ES-I3 (cell line): ENCODE data around the gene STPG2.

ENCODE experiments used
- H3K36me3 ChIP-seq: 2 replicates; pipeline ENCODE4 v1.6.1; 2013; ENCODE audit warnings: mild to moderate bottlenecking, low read length, control low read depth, moderate library complexity; ENCODE audit not compliant: insufficient read depth
- H3K4me1 ChIP-seq: 2 replicates; pipeline ENCODE4 v1.6.1; 2013; ENCODE audit warnings: mild to moderate bottlenecking, control low read depth, low read length; ENCODE audit not compliant: insufficient read depth
- H3K9ac ChIP-seq: 2 replicates; pipeline ENCODE4 v1.6.1; 2013; ENCODE audit warnings: low read depth, mild to moderate bottlenecking, low read length, moderate library complexity
- H3K9me3 ChIP-seq: 2 replicates; pipeline ENCODE4 v1.6.1; 2013; ENCODE audit warnings: mild to moderate bottlenecking, low read length, moderate library complexity; ENCODE audit not compliant: control insufficient read depth, insufficient read depth

STPG2 gene

GRCh38 chr4:97868097-97868496, 275.2 kb downstream of the STPG2 start:
- Histone ChIP-seq H3K36me3 (no peaks in the 10 kb centered on the region), H3K9me3 (no peaks in the 10 kb centered on the region), H3K4me1 (no peaks in the 10 kb centered on the region), H3K9ac (no peak overlapping the region)

GRCh38 chr4:97867557-97868091, 275.7 kb downstream of the STPG2 start:
- Histone ChIP-seq H3K9me3 (no peaks in the 10 kb centered on the region), H3K9ac (no peak overlapping the region), H3K36me3 (no peaks in the 10 kb centered on the region), H3K4me1 (no peaks in the 10 kb centered on the region)

DNA sequence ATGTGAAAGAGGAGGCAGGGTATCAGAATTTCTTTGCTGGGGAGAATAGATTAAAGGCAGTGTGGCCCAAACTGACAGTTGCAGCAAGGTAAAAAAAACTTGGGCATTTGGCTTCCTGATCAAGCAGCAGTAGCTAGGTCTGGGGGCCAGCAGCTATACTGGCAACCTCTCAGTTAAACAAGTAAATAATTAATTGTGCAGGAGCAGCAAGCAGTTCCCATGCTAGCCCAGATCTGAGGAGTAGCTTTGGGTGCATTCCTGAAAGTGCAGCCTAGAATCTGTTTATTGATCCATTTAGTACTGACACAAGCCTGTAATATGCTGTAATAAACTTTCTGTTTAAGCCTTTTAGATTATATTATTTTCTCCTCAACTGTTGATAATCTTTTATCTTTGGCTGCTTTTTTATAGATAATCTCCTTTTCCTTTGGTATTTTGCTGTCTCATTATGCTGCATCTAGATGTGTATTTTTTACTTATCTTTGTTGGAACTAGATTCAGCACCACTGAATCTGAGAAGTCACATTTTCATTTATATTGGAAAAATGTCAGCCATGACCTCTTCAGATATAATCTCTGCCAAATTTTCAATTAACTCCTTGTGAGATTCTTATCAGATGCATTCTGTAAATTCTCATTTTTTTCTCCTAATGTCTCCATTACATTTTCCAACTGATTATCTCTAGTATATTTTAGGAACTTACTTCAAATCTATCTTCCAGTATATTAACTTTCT, 276.3 kb downstream of the STPG2 start:
- H3K4me1 ChIP-seq = no peaks in the 10 kb centered on the region
- no peak overlapping the region for H3K9ac ChIP-seq

DNA sequence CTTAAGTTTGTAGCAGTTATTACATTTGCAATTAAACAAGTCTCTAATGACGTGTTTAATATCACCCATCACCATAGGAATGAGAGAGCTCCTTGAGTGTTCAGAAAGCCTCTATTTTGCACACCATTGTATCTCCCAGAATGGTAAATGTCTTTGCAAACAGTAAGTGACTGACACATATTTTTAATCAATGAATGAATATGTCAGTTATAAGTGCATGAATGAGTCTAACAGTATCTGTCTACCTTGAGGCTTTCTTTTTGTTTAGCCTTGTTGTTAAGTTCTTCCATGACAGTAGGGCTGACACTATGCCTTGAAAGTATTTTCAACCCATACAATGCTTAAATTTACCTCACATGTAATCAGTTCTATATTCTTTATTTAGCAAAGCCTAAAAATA, 292.2 kb downstream of the STPG2 start:
- H3K9me3 ChIP-seq = no peaks in the 10 kb centered on the region
- H3K4me1 ChIP-seq = no peaks in the 10 kb centered on the region
- no peak overlapping the region for H3K9ac ChIP-seq
- no peaks in the 10 kb centered on the region for H3K36me3 ChIP-seq

More for the DNA sequence above, 276.3 kb downstream of the STPG2 start:
- H3K36me3 ChIP-seq = no peaks in the 10 kb centered on the region
- H3K9me3 ChIP-seq = no peaks in the 10 kb centered on the region

DNA sequence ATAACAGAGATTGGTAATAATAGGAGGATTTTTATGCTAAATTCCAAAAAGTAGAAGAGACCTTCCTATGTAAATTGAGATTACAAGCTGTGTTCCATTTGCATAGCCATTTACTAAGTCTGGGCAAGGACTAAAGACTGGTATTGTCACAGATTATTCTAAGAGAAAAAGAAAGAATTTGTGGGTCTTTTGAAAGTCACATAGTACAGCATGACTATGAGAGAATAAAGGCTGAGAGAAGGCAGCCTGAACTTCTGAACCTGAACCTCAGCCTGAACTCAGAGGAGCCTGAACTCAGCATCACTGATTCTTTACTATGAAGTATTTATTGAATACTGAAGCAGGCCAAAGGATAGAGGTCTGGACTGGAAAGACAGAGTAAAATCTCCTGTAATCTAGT, 297.5 kb downstream of the STPG2 start:
- Histone ChIP-seq H3K4me1 (no peaks in the 10 kb centered on the region), H3K9ac (no peak overlapping the region), H3K9me3 (no peaks in the 10 kb centered on the region), H3K36me3 (no peaks in the 10 kb centered on the region)

DNA sequence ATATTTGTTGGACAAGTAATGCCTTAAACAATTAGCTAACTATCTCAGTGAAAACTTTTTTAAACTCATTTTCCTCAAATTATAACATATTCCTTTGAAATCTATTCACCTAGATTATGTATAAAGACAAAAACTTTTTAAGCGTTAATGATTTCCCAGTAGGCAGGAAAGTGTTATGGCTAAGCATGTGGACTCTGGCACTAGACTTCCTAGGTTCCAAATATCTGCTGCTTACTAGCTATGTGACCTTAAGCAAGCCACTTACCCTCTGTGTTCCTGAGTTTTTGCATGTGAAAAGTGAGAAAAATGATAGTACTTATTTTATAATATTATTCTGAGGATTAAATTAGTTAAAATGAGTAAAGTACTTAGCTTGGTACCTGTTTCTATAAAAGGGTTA, 301.8 kb downstream of the STPG2 start:
- Histone ChIP-seq H3K9me3 (no peaks in the 10 kb centered on the region), H3K36me3 (no peaks in the 10 kb centered on the region), H3K4me1 (no peaks in the 10 kb centered on the region), H3K9ac (no peak overlapping the region)

GRCh38 chr4:97836662-97837061, 306.6 kb downstream of the STPG2 start:
- H3K4me1 ChIP-seq = no peaks in the 10 kb centered on the region
- no peaks in the 10 kb centered on the region for H3K36me3 ChIP-seq

DNA sequence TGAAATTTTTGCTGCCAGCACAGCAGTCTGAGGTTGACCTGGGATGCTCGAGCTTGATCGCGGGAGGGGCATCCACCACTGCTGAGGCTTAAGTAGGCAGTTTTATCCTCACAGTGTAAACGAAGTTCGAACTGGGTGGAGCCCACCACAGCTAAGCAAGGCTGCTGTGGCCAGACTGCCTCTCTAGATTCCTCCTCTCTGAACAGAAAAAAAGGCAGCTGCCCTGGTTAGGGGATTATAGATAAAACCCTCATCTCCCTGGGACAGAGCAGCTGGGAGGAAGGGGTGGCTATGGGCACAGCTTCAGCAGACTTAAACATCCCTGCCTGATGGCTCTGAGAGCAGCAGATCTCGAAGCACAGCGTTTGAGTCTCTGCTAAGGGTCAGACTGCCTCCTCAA, 314.6 kb downstream of the STPG2 start:
- Histone ChIP-seq H3K9ac (no peak overlapping the region), H3K36me3 (no peaks in the 10 kb centered on the region), H3K4me1 (no peaks in the 10 kb centered on the region), H3K9me3 (no peaks in the 10 kb centered on the region)

More at GRCh38 chr4:97836662-97837061, 306.6 kb downstream of the STPG2 start:
- no peaks in the 10 kb centered on the region for H3K9me3 ChIP-seq
- H3K9ac ChIP-seq = no peak overlapping the region

DNA sequence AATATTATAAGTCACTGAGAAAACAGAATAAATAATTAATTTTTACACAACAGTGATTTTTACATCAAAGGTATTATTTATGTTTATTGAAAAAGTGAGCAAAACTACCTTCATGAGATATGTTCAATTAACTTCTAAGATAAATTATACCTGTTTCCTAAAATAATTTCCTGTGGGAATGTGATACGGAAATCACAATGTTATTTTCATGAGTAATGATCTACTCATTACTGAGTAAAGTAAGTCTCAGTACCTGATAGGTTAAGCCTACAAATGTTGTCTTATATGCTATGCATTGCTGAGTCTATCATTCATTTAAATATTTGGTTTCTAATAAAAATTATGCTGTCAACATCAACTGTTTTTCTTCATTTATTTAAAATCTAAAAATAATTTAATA, 324.0 kb downstream of the STPG2 start:
- Histone ChIP-seq H3K9me3 (peaks cover 3% of the 10 kb centered on the region), H3K9ac (no peak overlapping the region), H3K36me3 (no peaks in the 10 kb centered on the region), H3K4me1 (no peaks in the 10 kb centered on the region)

GRCh38 chr4:97812768-97813167, 330.5 kb downstream of the STPG2 start:
- no peaks in the 10 kb centered on the region for H3K36me3 ChIP-seq

DNA sequence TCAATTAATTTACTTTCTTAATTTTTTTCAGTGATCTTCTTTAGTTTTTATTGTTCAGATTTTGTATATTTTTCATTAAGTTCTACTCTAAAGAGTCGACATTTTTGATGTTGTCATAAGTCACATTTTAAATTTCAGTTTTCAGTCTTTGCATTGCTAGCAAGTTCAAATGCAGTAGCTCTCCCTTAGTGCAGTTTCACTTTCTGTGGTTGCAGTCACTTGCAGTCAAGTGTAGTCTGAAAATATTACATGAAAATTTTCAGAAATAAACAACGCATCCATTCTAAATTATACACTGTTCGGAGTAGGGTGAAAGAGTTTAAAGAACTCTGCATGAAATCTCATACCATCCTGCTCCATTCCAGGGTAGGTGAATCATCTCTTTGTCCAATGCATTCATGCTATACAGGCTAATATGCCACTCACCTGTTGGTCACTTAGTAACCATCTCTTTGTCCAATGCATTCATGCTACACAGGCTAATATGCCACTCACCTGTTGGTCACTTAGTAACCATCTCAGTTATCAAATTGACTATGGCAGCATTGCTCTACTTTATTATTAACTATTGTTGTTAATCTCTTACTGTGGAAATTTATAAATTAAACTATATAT, 356.9 kb downstream of the STPG2 start:
- Histone ChIP-seq H3K9ac (no peak overlapping the region), H3K36me3 (no peaks in the 10 kb centered on the region), H3K9me3 (no peaks in the 10 kb centered on the region), H3K4me1 (no peaks in the 10 kb centered on the region)

More at GRCh38 chr4:97812768-97813167, 330.5 kb downstream of the STPG2 start:
- Histone ChIP-seq H3K9me3 (no peaks in the 10 kb centered on the region), H3K9ac (no peak overlapping the region), H3K4me1 (no peaks in the 10 kb centered on the region)

DNA sequence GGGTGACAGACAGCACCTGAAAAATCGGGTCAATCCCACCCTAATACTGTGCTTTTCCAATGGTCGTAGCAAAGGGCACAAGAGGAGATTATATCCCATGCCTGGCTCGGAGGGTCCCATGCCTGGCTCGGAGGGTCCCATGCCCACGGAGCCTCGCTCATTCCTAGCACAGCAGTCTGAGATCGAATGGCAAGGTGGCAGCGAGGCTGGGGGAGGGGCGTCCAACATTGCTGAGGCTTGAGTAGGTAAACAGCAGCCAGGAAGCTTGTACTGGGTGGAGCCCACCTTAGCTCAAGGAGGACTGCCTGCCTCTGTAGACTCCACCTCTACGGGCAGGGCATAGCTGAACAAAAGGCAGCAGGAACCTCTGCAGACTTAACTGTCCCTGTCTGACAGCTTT, 365.1 kb downstream of the STPG2 start:
- no peaks in the 10 kb centered on the region for H3K36me3 ChIP-seq
- no peaks in the 10 kb centered on the region for H3K4me1 ChIP-seq
- no peaks in the 10 kb centered on the region for H3K9me3 ChIP-seq
- H3K9ac ChIP-seq = no peak overlapping the region

GRCh38 chr4:97774347-97774989, 368.8 kb downstream of the STPG2 start:
- H3K9me3 ChIP-seq = no peaks in the 10 kb centered on the region
- no peak overlapping the region for H3K9ac ChIP-seq
- no peaks in the 10 kb centered on the region for H3K4me1 ChIP-seq
- H3K36me3 ChIP-seq = no peaks in the 10 kb centered on the region

GRCh38 chr4:97770222-97770621, 373.1 kb downstream of the STPG2 start:
- no peaks in the 10 kb centered on the region for H3K36me3 ChIP-seq
- no peak overlapping the region for H3K9ac ChIP-seq
- no peaks in the 10 kb centered on the region for H3K4me1 ChIP-seq
- no peaks in the 10 kb centered on the region for H3K9me3 ChIP-seq

DNA sequence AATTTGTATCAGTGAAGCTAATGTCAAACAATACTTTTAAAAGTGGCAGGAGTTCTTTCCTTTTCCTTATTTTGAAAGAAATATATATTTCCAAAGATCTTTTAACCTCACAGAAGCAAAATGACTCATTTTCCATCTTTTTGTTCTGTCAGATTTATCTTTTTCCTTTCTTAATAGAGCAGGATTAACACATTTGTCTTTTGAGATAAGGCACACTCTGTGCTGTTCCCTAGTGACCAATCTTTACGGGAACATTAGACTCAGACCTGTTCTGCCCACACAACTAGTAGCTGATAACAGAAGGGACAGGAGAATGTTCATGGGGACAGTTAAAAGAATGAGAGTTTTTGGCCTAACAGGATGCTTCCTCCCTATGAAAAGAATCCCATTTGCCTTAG, 381.2 kb downstream of the STPG2 start:
- no peaks in the 10 kb centered on the region for H3K4me1 ChIP-seq
- H3K9me3 ChIP-seq = no peaks in the 10 kb centered on the region
- H3K9ac ChIP-seq = no peak overlapping the region
- no peaks in the 10 kb centered on the region for H3K36me3 ChIP-seq
